Endothelial cell of umbilical vein (primary cell): Measurements from ENCODE around the gene RIMBP3C.
"Not testable (repeated sequence)": the region's sequence is repeated elsewhere in the genome, so short reads cannot be mapped to it uniquely, and the experiment has no call there.

Experiments used
- EZH2 ChIP-seq: IDR thresholded peaks from 2 replicates; pipeline ENCODE4 v1.6.1; 2012; ENCODE audit warnings: borderline replicate concordance, low read depth, mild to moderate bottlenecking, moderate library complexity, low read length, inconsistent platforms; ENCODE audit not compliant: severe bottlenecking
- GATA2 ChIP-seq: IDR thresholded peaks from 2 replicates; pipeline ENCODE4 v1.7.0; 2011; ENCODE audit warnings: low read depth, mild to moderate bottlenecking, moderate library complexity, mixed read lengths, low read length; ENCODE audit not compliant: insufficient read length, insufficient read depth
- POLR2A ChIP-seq: IDR thresholded peaks from 2 replicates; pipeline ENCODE4 v1.6.1; 2012; ENCODE audit warnings: low read depth, mild to moderate bottlenecking, control low read depth, low read length
- TF ChIP-seq, protein P1 (sequence below), 2 donors: IDR thresholded peaks; 1 replicate in 1 of 2; 2 replicates in 1 of 2; pipeline ENCODE4 v1.5.1; 2011; ENCODE audit warnings: low read length in 2 of 2, mild to moderate bottlenecking in 2 of 2, moderate library complexity in 2 of 2, control low read depth in 1 of 2, inconsistent platforms in 1 of 2, low read depth in 1 of 2; ENCODE audit not compliant: insufficient read depth in 1 of 2; ENCODE audit errors: extremely low read depth in 1 of 2

DNA sequence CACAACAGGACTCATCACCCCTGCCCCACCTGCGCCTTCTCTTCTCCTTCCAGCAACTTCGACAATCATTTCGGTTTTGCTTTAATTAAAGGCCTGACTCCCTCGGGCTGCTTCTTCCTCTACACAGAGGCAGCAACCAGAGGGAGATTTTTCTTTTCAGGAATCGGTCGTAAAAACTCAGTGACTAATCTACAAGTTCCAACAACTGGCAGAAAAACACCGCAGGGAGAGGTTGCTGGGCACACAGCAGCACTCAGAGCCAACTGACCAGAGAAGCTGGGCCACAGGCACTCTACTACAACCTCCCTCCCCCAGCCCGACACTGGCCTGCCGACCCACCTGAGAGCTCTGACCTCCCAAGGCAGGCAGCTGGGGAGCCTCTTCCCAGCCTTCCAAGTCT lies 36.0 kb downstream of the RIMBP3C start:
- TF ChIP-seq, protein P1, sequence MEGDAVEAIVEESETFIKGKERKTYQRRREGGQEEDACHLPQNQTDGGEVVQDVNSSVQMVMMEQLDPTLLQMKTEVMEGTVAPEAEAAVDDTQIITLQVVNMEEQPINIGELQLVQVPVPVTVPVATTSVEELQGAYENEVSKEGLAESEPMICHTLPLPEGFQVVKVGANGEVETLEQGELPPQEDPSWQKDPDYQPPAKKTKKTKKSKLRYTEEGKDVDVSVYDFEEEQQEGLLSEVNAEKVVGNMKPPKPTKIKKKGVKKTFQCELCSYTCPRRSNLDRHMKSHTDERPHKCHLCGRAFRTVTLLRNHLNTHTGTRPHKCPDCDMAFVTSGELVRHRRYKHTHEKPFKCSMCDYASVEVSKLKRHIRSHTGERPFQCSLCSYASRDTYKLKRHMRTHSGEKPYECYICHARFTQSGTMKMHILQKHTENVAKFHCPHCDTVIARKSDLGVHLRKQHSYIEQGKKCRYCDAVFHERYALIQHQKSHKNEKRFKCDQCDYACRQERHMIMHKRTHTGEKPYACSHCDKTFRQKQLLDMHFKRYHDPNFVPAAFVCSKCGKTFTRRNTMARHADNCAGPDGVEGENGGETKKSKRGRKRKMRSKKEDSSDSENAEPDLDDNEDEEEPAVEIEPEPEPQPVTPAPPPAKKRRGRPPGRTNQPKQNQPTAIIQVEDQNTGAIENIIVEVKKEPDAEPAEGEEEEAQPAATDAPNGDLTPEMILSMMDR (IDR thresholded peaks at IDR 0.05; ENCODE audit: extremely low read depth in 1 of 2, insufficient read depth in 1 of 2, low read depth in 1 of 2, low read length in 2 of 2), result not testable (repeated sequence)
- not testable (repeated sequence) for TF ChIP-seq POLR2A, EZH2, GATA2
